ENCODE results near the gene NAPEPLD.
"Not testable (repeated sequence)": the region's sequence is repeated elsewhere in the genome, so short reads cannot be mapped to it uniquely, and the experiment has no call there.

NAPEPLD gene

DNA sequence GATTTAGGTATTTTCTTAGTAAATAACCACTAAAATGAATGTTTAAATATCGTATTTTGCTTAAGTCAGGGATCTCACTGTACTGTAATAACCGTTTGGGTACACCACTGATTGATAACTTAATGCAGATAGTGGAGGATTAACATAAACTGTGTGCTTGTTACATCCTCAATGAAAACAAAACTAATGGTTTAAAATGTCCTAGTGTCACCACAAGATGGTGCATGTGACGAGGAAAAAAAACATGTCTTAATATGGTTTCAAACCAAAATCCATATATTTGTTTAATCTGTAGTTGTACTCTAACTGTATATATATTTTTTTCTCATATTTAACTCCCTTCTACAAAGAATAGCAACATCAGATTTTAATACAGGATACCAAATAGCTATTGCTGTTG, 54.8 kb downstream of the NAPEPLD start:
- H3K4me1 ChIP-seq (ENCODE audit: control extremely low read depth in 1 of 4, control insufficient read depth in 4 of 4, insufficient read depth in 4 of 4, low read length in 3 of 4): no peaks in the 10 kb centered on the region
- H3K36me3 ChIP-seq (ENCODE audit: control insufficient read depth in 4 of 4, insufficient read depth in 4 of 4, low read length in 3 of 4): peaks cover 2 to 46% (median 26%) of the 10 kb centered on the region in 4 experiments
- no peak overlapping the region for H3K4me3 ChIP-seq (ENCODE audit: control insufficient read depth in 1 of 7, extremely low read depth in 1 of 7, insufficient read depth in 4 of 7, low read depth in 2 of 7, low read length in 6 of 7)
- DNase-seq: peak in 1 of 3 donors; percentile 10
- WGBS (ENCODE audit: insufficient coverage): no CpG with 5 or more reads among the region's 3 CpGs
- H3K9me3 ChIP-seq (ENCODE audit: control extremely low read depth in 1 of 5, control insufficient read depth in 4 of 5, insufficient read depth in 2 of 5, low read depth in 1 of 5, low read length in 4 of 5): no peaks in the 10 kb centered on the region
- no peak overlapping the region for H3K27ac ChIP-seq (ENCODE audit: insufficient read depth in 1 of 2, low read depth in 1 of 2, low read length in 2 of 2, poor library complexity in 1 of 2, severe bottlenecking in 2 of 2)
- POLR2A ChIA-PET: no interaction called here
- CTCF ChIA-PET: no interaction called here
- H3K27me3 ChIP-seq (replicated peaks in 2 of 5; ENCODE audit: control insufficient read depth in 4 of 5, insufficient read depth in 5 of 5, low read length in 4 of 5): no peaks in the 10 kb centered on the region

DNA sequence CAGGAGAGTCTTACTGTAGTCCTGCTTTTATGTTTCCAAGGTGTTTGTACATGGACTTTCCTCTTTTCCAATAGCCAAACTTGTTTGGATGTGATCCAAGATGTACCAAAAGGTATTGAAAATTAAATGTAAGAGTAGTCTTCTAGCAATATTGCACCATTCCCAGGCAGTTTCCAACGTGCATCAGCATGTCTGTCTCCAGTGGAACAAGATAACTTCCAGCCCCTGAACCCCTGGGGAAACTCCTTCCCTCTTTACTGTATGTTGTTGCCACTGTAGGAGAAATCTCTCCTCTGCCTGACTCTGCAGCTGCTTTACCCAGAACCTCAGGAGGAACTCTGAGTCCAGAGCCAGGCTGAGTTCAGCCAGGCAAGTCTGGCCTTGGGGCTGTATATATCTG, 55.5 kb downstream of the NAPEPLD start:
- POLR2A ChIA-PET: no interaction called here
- no peak overlapping the region for H3K4me3 ChIP-seq (ENCODE audit: control insufficient read depth in 1 of 7, extremely low read depth in 1 of 7, insufficient read depth in 4 of 7, low read depth in 2 of 7, low read length in 6 of 7)
- CTCF ChIA-PET: interaction anchor here (1.0 kb wide), 1 partner anchor 12 kb away, joined by 3 read pairs; no protein-coding TSS in a partner anchor

DNA sequence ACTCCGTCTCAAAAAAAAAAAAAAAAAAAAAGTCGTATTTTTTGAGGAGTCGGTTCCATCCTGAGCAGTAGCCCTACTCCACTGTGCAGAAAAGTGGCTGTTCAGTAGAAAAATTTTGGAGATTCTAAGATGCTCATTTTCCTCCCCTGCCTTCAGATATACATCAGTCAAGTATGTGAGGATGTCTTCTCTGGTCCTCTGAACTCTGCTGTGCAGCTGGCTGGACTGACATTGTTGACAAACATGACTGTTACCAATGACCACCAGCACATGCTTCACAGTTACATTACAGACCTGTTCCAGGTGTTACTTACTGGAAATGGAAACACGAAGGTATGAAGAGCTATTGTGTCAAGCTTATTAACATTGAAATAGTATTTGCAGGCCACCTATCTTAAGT, 56.6 kb downstream of the NAPEPLD start:
- POLR2A ChIA-PET: not testable (repeated sequence)
- CTCF ChIA-PET: interaction anchor here (0.5 to 1.7 kb wide), 3 partner anchors 11 to 35 kb away, joined by 3 to 4 read pairs (median 3); no protein-coding TSS in a partner anchor

More for the DNA sequence above, 55.5 kb downstream of the NAPEPLD start:
- Histone ChIP-seq H3K27ac (ENCODE audit: insufficient read depth in 1 of 2, low read depth in 1 of 2, low read length in 2 of 2, poor library complexity in 1 of 2, severe bottlenecking in 2 of 2) (no peak overlapping the region), H3K4me1 (ENCODE audit: control extremely low read depth in 1 of 4, control insufficient read depth in 4 of 4, insufficient read depth in 4 of 4, low read length in 3 of 4) (no peaks in the 10 kb centered on the region), H3K36me3 (ENCODE audit: control insufficient read depth in 4 of 4, insufficient read depth in 4 of 4, low read length in 3 of 4) (peaks cover 5 to 51% (median 30%) of the 10 kb centered on the region in 4 experiments), H3K27me3 (replicated peaks in 2 of 5; ENCODE audit: control insufficient read depth in 4 of 5, insufficient read depth in 5 of 5, low read length in 4 of 5) (no peaks in the 10 kb centered on the region), H3K9me3 (ENCODE audit: control extremely low read depth in 1 of 5, control insufficient read depth in 4 of 5, insufficient read depth in 2 of 5, low read depth in 1 of 5, low read length in 4 of 5) (no peaks in the 10 kb centered on the region)
- DNase-seq: no peak
- no CpG with 5 or more reads among the region's 1 CpG for WGBS (ENCODE audit: insufficient coverage)

DNA sequence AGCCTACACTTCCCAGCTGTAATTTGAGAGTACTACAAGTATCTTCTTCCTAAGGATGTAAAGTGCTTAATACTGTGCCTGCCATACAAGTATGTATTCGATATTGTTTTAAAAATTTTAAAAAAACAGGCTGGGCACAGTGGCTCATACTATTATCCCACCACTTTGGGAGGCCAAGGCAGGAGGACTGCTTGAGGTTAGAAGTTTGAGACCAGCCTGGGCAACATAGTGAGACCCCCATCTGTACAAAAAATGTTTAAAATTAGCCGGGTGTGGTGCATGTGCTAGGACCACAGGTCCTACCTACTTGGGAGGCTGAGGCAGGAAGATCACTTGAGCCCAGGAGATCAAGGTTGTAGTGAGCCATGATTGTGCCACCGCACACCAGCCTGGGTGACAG, 65.7 kb downstream of the NAPEPLD start:
- H3K9me3 ChIP-seq (ENCODE audit: control extremely low read depth in 1 of 5, control insufficient read depth in 4 of 5, insufficient read depth in 2 of 5, low read depth in 1 of 5, low read length in 4 of 5): no peaks in the 10 kb centered on the region
- 100% methylated on average over 1 of the region's 3 CpGs for WGBS (ENCODE audit: insufficient coverage)
- ChIA-PET POLR2A (no interaction called here), CTCF (no interaction called here)
- H3K36me3 ChIP-seq (ENCODE audit: control insufficient read depth in 4 of 4, insufficient read depth in 4 of 4, low read length in 3 of 4): peaks cover 5 to 28% (median 19%) of the 10 kb centered on the region in 4 experiments
- H3K27ac ChIP-seq (ENCODE audit: insufficient read depth in 1 of 2, low read depth in 1 of 2, low read length in 2 of 2, poor library complexity in 1 of 2, severe bottlenecking in 2 of 2): no peak overlapping the region
- no peak overlapping the region for H3K4me3 ChIP-seq (ENCODE audit: control insufficient read depth in 1 of 7, extremely low read depth in 1 of 7, insufficient read depth in 4 of 7, low read depth in 2 of 7, low read length in 6 of 7)
- H3K27me3 ChIP-seq (replicated peaks in 2 of 5; ENCODE audit: control insufficient read depth in 4 of 5, insufficient read depth in 5 of 5, low read length in 4 of 5): no peaks in the 10 kb centered on the region
- H3K4me1 ChIP-seq (ENCODE audit: control extremely low read depth in 1 of 4, control insufficient read depth in 4 of 4, insufficient read depth in 4 of 4, low read length in 3 of 4): peaks cover 0 to under 1% (median 0%) of the 10 kb centered on the region in 4 experiments
- no peak for DNase-seq

More for the DNA sequence above, 56.6 kb downstream of the NAPEPLD start:
- no CpG with 5 or more reads among the region's 4 CpGs for WGBS (ENCODE audit: insufficient coverage)
- not testable (repeated sequence) for H3K4me1 ChIP-seq (ENCODE audit: control extremely low read depth in 1 of 4, control insufficient read depth in 4 of 4, insufficient read depth in 4 of 4, low read length in 3 of 4); H3K4me3 ChIP-seq (ENCODE audit: control insufficient read depth in 1 of 7, extremely low read depth in 1 of 7, insufficient read depth in 4 of 7, low read depth in 2 of 7, low read length in 6 of 7); H3K27ac ChIP-seq (ENCODE audit: insufficient read depth in 1 of 2, low read depth in 1 of 2, low read length in 2 of 2, poor library complexity in 1 of 2, severe bottlenecking in 2 of 2); DNase-seq; H3K27me3 ChIP-seq (replicated peaks in 2 of 5; ENCODE audit: control insufficient read depth in 4 of 5, insufficient read depth in 5 of 5, low read length in 4 of 5); H3K9me3 ChIP-seq (ENCODE audit: control extremely low read depth in 1 of 5, control insufficient read depth in 4 of 5, insufficient read depth in 2 of 5, low read depth in 1 of 5, low read length in 4 of 5)
- peaks cover 3 to 55% (median 33%) of the 10 kb centered on the region in 4 experiments for H3K36me3 ChIP-seq (ENCODE audit: control insufficient read depth in 4 of 4, insufficient read depth in 4 of 4, low read length in 3 of 4)

DNA sequence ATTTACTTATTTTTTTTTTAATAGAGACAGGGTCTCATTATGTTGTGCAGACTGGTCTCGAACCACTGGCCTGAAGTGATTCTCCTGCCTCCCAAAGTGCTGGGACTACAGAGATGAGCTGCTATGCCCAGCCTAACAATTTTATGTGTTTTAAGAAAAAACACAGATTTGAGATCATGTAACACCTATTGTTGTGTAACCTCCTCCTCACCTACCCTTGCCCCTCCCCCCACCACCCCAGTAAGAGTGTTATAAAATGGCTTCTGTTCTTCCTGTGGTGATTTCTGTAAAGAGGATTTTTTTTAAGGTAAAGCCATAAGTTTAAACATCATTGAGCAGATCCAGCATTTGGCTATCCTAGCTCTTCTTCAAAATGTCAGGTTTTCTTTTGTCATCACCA, 66.4 kb downstream of the NAPEPLD start:
- no peak for DNase-seq
- H3K27ac ChIP-seq (ENCODE audit: insufficient read depth in 1 of 2, low read depth in 1 of 2, low read length in 2 of 2, poor library complexity in 1 of 2, severe bottlenecking in 2 of 2): no peak overlapping the region
- no peaks in the 10 kb centered on the region for H3K27me3 ChIP-seq (replicated peaks in 2 of 5; ENCODE audit: control insufficient read depth in 4 of 5, insufficient read depth in 5 of 5, low read length in 4 of 5)
- CTCF ChIA-PET: no interaction called here
- POLR2A ChIA-PET: no interaction called here
- H3K9me3 ChIP-seq (ENCODE audit: control extremely low read depth in 1 of 5, control insufficient read depth in 4 of 5, insufficient read depth in 2 of 5, low read depth in 1 of 5, low read length in 4 of 5): no peaks in the 10 kb centered on the region
- peaks cover 5 to 22% (median 13%) of the 10 kb centered on the region in 4 experiments for H3K36me3 ChIP-seq (ENCODE audit: control insufficient read depth in 4 of 4, insufficient read depth in 4 of 4, low read length in 3 of 4)
- WGBS (ENCODE audit: insufficient coverage): 100% methylated on average over 1 of the region's 1 CpG
- no peak overlapping the region for H3K4me3 ChIP-seq (ENCODE audit: control insufficient read depth in 1 of 7, extremely low read depth in 1 of 7, insufficient read depth in 4 of 7, low read depth in 2 of 7, low read length in 6 of 7)
- H3K4me1 ChIP-seq (ENCODE audit: control extremely low read depth in 1 of 4, control insufficient read depth in 4 of 4, insufficient read depth in 4 of 4, low read length in 3 of 4): peaks cover 0 to 3% (median 2%) of the 10 kb centered on the region in 4 experiments

DNA sequence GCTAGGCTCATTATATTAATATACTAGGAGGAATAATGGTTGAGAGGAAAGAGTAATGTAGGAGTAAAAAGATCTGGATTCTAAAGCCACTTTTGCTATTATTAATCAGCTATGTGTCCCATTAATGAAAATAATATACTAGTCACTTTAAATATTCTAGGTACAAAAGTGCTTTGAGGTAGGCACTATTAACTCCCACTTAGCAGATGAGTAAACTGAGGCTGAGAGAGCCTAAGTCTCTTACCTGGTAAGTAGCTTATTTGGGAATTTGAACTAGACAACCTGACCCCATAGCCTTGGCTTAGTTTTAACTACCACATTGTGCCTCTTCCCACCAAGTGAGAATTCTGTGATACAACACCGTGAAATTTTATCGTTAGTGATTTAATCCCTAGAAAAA, 68.0 kb downstream of the NAPEPLD start:
- ChIA-PET CTCF (interaction anchor here (0.7 to 1.8 kb wide), 5 partner anchors 10 to 326 kb away, joined by 3 to 4 read pairs (median 3); no protein-coding TSS in a partner anchor), POLR2A (no interaction called here)
- no CpG with 5 or more reads among the region's 2 CpGs for WGBS (ENCODE audit: insufficient coverage)
- Histone ChIP-seq H3K36me3 (ENCODE audit: control insufficient read depth in 4 of 4, insufficient read depth in 4 of 4, low read length in 3 of 4) (peaks cover 5 to 15% (median 9%) of the 10 kb centered on the region in 4 experiments), H3K27ac (ENCODE audit: insufficient read depth in 1 of 2, low read depth in 1 of 2, low read length in 2 of 2, poor library complexity in 1 of 2, severe bottlenecking in 2 of 2) (no peak overlapping the region), H3K4me3 (ENCODE audit: control insufficient read depth in 1 of 7, extremely low read depth in 1 of 7, insufficient read depth in 4 of 7, low read depth in 2 of 7, low read length in 6 of 7) (no peak overlapping the region), H3K4me1 (ENCODE audit: control extremely low read depth in 1 of 4, control insufficient read depth in 4 of 4, insufficient read depth in 4 of 4, low read length in 3 of 4) (peaks cover 0 to 14% (median 6%) of the 10 kb centered on the region in 4 experiments), H3K9me3 (ENCODE audit: control extremely low read depth in 1 of 5, control insufficient read depth in 4 of 5, insufficient read depth in 2 of 5, low read depth in 1 of 5, low read length in 4 of 5) (no peaks in the 10 kb centered on the region), H3K27me3 (replicated peaks in 2 of 5; ENCODE audit: control insufficient read depth in 4 of 5, insufficient read depth in 5 of 5, low read length in 4 of 5) (no peaks in the 10 kb centered on the region)
- no peak for DNase-seq

DNA sequence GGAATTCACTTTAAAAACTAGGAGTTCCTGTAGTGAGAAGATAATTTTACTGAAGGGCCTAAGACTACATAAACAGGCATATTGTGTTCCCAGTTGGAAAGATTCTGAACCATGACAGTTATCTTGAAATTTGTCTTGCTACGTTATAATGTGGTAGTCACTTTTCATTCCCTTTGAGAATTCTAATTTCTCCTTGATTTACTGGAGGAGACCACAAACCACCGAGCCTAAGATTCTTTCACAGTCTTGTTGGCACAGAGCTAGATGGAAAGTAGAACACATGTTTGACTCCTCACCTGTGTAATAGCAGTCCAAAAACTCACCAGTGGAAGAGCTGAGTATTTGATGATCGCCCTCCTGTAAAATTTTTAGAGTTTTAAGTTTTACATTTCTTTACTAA, 69.1 kb downstream of the NAPEPLD start:
- no peak overlapping the region for H3K4me3 ChIP-seq (ENCODE audit: control insufficient read depth in 1 of 7, extremely low read depth in 1 of 7, insufficient read depth in 4 of 7, low read depth in 2 of 7, low read length in 6 of 7)
- no peaks in the 10 kb centered on the region for H3K27me3 ChIP-seq (replicated peaks in 2 of 5; ENCODE audit: control insufficient read depth in 4 of 5, insufficient read depth in 5 of 5, low read length in 4 of 5)
- CTCF ChIA-PET: interaction anchor here (1.2 to 1.6 kb wide), 3 partner anchors 11 to 327 kb away, joined by 3 to 4 read pairs (median 3); no protein-coding TSS in a partner anchor
- H3K36me3 ChIP-seq (ENCODE audit: control insufficient read depth in 4 of 4, insufficient read depth in 4 of 4, low read length in 3 of 4): peaks cover 3 to 13% (median 6%) of the 10 kb centered on the region in 4 experiments
- no peaks in the 10 kb centered on the region for H3K9me3 ChIP-seq (ENCODE audit: control extremely low read depth in 1 of 5, control insufficient read depth in 4 of 5, insufficient read depth in 2 of 5, low read depth in 1 of 5, low read length in 4 of 5)
- peaks cover 0 to 19% (median 9%) of the 10 kb centered on the region in 4 experiments for H3K4me1 ChIP-seq (ENCODE audit: control extremely low read depth in 1 of 4, control insufficient read depth in 4 of 4, insufficient read depth in 4 of 4, low read length in 3 of 4)
- 80% methylated on average over 1 of the region's 3 CpGs for WGBS (ENCODE audit: insufficient coverage)
- POLR2A ChIA-PET: no interaction called here
- no peak overlapping the region for H3K27ac ChIP-seq (ENCODE audit: insufficient read depth in 1 of 2, low read depth in 1 of 2, low read length in 2 of 2, poor library complexity in 1 of 2, severe bottlenecking in 2 of 2)
- DNase-seq: no peak
